Osteocyte (in vitro differentiated cells): Measurements from ENCODE around the gene GPC6. TPM values are rescaled to one million over a fixed set of nuclear protein-coding genes. Genes with fewer than 3 reads are reported as not detected.

Experiments
- DNase-seq: peaks from one replicate; pipeline ENCODE4 v3.0.0; 2021; ENCODE audit warnings: mixed read lengths; ENCODE audit not compliant: unreplicated experiment; ENCODE audit errors: extremely low spot score
- H3K27ac Mint-ChIP-seq: one replicate; pipeline ENCODE4 v1.8.0; 2021; ENCODE audit warnings: mild to moderate bottlenecking, mixed read lengths; ENCODE audit not compliant: unreplicated experiment
- H3K27me3 Mint-ChIP-seq: one replicate; pipeline ENCODE4 v1.8.0; 2021; ENCODE audit warnings: mixed read lengths; ENCODE audit not compliant: unreplicated experiment
- H3K36me3 Mint-ChIP-seq: one replicate; pipeline ENCODE4 v1.8.0; 2021; ENCODE audit warnings: mixed read lengths; ENCODE audit not compliant: unreplicated experiment
- H3K4me1 Mint-ChIP-seq: one replicate; pipeline ENCODE4 v1.8.0; 2021; ENCODE audit warnings: mixed read lengths; ENCODE audit not compliant: unreplicated experiment
- H3K4me3 Mint-ChIP-seq: one replicate; pipeline ENCODE4 v1.8.0; 2021; ENCODE audit warnings: mild to moderate bottlenecking, moderate library complexity, mixed read lengths; ENCODE audit not compliant: unreplicated experiment
- H3K9me3 Mint-ChIP-seq: one replicate; pipeline ENCODE4 v1.8.0; 2021; ENCODE audit warnings: mixed read lengths; ENCODE audit not compliant: unreplicated experiment
- CTCF ChIP-seq: fragments of 200-600 bp; sonication (generic); IDR thresholded peaks from 2 replicates; pipeline ENCODE4 v1.5.0; 2021; ENCODE audit warnings: antibody characterized with exemption, mild to moderate bottlenecking, moderate library complexity
- total RNA-seq: library from RNA; stranded (reverse); gene quantifications from 2 replicates; pipeline ENCODE4 v1.2.1, GENCODE V29; 2021

Gene GPC6
- total RNA-seq, 1 donor from 2014 or later: 125 TPM

DNA sequence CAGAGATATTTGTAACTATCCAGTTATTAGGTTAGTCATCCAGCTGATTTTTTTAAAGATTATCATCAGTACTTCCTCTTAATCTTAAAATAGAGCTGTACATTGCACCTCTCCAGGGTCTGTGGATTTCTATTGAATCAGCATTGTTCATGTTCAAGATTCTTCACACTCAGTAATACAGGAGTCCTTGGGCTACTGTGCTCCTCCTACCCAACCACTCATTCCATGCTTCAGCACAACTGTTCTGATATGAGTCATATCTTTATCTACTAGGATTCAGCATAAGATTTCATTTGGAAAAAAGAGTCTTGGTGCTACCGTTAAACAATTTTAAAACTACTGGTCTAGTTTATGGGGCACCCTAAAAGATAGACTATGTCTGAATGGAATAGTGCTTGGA lies 895.1 kb downstream of the GPC6 start:
- H3K27me3 Mint-ChIP-seq: no peaks in the 10 kb centered on the region
- no peak overlapping the region for H3K27ac Mint-ChIP-seq
- no peak for DNase-seq
- TF ChIP-seq CTCF: no peak
- H3K9me3 Mint-ChIP-seq: peaks cover 5% of the 10 kb centered on the region
- no peaks in the 10 kb centered on the region for H3K36me3 Mint-ChIP-seq
- H3K4me1 Mint-ChIP-seq: peaks cover 5% of the 10 kb centered on the region
- H3K4me3 Mint-ChIP-seq: no peak overlapping the region

DNA sequence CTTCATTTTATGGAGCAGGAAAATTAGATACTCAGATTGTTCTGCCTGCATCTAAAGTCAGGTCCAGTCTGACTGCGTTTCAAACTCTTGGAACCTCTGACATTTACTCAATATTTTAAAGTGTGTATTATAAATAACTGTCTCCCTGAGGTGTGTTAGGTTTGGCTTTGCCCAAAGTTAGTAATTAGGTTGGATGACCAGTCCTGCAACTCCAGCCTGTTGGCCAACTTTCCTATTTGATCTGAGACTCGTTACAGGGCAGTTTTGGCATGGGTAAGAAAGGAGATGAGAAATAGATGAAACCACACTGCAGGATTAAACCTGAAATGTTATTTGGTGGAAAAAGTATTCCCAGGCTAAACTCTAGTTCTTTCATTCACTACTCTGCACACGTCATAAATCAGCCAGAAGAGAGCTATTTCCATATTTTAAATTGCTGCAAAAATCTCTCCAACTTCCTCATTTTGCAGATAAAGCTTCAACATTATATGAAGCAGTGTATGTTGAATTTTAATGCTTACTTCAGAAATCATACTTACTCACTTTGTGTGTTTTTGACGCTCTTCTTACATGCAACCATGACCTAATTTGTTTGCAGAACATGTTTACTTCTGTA lies 895.8 kb downstream of the GPC6 start:
- Mint-ChIP-seq H3K36me3 (no peaks in the 10 kb centered on the region), H3K27ac (no peak overlapping the region), H3K4me1 (peaks cover 5% of the 10 kb centered on the region), H3K27me3 (no peaks in the 10 kb centered on the region), H3K9me3 (peaks cover under 1% of the 10 kb centered on the region), H3K4me3 (no peak overlapping the region)
- DNase-seq: no peak
- TF ChIP-seq CTCF: no peak

GRCh38 chr13:94123557-94123956 lies 897.0 kb downstream of the GPC6 start:
- Mint-ChIP-seq H3K4me3 (no peak overlapping the region), H3K9me3 (no peaks in the 10 kb centered on the region), H3K4me1 (peaks cover 4% of the 10 kb centered on the region), H3K36me3 (no peaks in the 10 kb centered on the region), H3K27me3 (no peaks in the 10 kb centered on the region), H3K27ac (no peak overlapping the region)
- no peak for DNase-seq
- TF ChIP-seq CTCF: no peak

DNA sequence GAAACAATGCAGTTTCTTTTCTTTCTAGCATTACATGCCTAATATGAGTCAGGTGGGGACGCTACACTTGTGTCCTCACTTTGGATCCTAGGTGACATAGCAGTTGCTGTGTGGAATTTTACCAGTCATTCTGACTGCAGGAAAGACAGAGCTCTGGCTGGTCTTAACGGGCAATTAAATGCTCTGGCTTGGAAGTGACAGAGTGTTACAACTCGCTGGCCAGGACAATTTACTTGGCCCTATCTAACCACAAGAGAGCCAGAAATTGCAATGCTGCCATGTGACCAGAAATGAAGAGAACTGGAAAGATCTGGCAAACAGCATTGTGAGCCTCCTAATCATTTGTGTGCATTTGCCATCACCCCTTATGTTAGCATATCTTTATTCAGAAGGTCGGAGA lies 901.8 kb downstream of the GPC6 start:
- peaks cover 4% of the 10 kb centered on the region for H3K9me3 Mint-ChIP-seq
- TF ChIP-seq CTCF: no peak
- no peaks in the 10 kb centered on the region for H3K27me3 Mint-ChIP-seq
- no peak for DNase-seq
- H3K36me3 Mint-ChIP-seq: peaks cover 3% of the 10 kb centered on the region
- no peak overlapping the region for H3K27ac Mint-ChIP-seq
- no peak overlapping the region for H3K4me3 Mint-ChIP-seq
- H3K4me1 Mint-ChIP-seq: peaks cover 31% of the 10 kb centered on the region

DNA sequence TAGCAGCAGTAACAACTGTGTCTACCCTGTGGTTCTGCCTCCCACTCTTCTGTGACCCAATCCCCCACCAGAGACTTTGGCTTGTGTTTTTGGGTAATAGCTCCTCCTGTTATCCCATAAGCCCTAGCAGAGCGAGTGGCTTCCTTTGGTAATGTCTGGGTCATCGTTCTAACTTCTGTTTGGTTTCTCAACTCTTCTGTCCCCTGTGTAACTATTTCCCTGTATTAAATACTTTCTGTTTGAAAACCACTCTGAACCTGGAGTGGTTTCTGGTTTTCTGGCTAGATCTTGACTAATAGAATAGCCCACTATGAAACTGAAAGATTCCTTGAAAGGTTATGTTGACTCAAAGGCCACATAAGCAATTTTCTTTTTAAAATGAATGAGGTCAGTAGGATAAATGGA lies 902.9 kb downstream of the GPC6 start:
- peaks cover 4% of the 10 kb centered on the region for H3K9me3 Mint-ChIP-seq
- no peaks in the 10 kb centered on the region for H3K27me3 Mint-ChIP-seq
- no peak for TF ChIP-seq CTCF
- peaks cover 3% of the 10 kb centered on the region for H3K36me3 Mint-ChIP-seq
- no peak overlapping the region for H3K4me3 Mint-ChIP-seq
- no peak overlapping the region for H3K27ac Mint-ChIP-seq
- DNase-seq: no peak
- H3K4me1 Mint-ChIP-seq: peaks cover 31% of the 10 kb centered on the region
